SU-DHL-6 (cell line): ENCODE data around the gene DUSP14.

Source experiments
- EZH2phosphoT487 ChIP-seq: fragments of 200-600 bp; sonication (generic), shearing (Covaris generic); conservative IDR thresholded peaks from 2 replicates; pipeline ENCODE4 v1.6.1; 2018; ENCODE audit warnings: mild to moderate bottlenecking, antibody characterized with exemption, low read length, moderate library complexity, mixed read lengths
- TF ChIP-seq, protein P1 (sequence below): fragments of 200-600 bp; sonication (generic); IDR thresholded peaks from one replicate; pipeline ENCODE4 v1.5.1; 2017; ENCODE audit warnings: antibody characterized with exemption, mild to moderate bottlenecking, low read length, moderate library complexity; ENCODE audit not compliant: insufficient read depth, poor library complexity, severe bottlenecking

- TF ChIP-seq, protein P1, sequence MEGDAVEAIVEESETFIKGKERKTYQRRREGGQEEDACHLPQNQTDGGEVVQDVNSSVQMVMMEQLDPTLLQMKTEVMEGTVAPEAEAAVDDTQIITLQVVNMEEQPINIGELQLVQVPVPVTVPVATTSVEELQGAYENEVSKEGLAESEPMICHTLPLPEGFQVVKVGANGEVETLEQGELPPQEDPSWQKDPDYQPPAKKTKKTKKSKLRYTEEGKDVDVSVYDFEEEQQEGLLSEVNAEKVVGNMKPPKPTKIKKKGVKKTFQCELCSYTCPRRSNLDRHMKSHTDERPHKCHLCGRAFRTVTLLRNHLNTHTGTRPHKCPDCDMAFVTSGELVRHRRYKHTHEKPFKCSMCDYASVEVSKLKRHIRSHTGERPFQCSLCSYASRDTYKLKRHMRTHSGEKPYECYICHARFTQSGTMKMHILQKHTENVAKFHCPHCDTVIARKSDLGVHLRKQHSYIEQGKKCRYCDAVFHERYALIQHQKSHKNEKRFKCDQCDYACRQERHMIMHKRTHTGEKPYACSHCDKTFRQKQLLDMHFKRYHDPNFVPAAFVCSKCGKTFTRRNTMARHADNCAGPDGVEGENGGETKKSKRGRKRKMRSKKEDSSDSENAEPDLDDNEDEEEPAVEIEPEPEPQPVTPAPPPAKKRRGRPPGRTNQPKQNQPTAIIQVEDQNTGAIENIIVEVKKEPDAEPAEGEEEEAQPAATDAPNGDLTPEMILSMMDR: no peak
- no peak for TF ChIP-seq EZH2phosphoT487
Measured at GRCh38 chr17:37446027-37446426, 43.7 kb upstream of the DUSP14 start.
